B cell (primary cell): ENCODE measurements around the gene CPLX1. TPM values are rescaled to one million over a fixed set of nuclear protein-coding genes. Genes with fewer than 3 reads are reported as not detected.

ENCODE experiments used
- ATAC-seq: fragments of 200-7000 bp; cut with Tn5 transposase; one replicate; pipeline ENCODE4 v1.10.0; 2021; ENCODE audit warnings: low read depth, mild to moderate bottlenecking, moderate number of reproducible peaks, moderate library complexity
- CTCF ChIA-PET: fragments of 350-600 bp; sonication (Branson Sonifier 250); formaldehyde crosslinking; loops from one replicate; lab custom pipeline; 2021; ENCODE audit warnings: antibody characterized with exemption, inconsistent platforms; lab: Charles Lee
- POLR2A ChIA-PET: fragments of 350-600 bp; sonication (Branson Sonifier 250); formaldehyde crosslinking; loops from one replicate; lab custom pipeline; 2021; ENCODE audit warnings: antibody characterized with exemption; lab: Charles Lee
- DNase-seq: peaks from one replicate; pipeline ENCODE4 v3.0.0; 2013
- H2AFZ ChIP-seq: 2 replicates; pipeline ENCODE4 v1.6.1; 2012; ENCODE audit warnings: mild to moderate bottlenecking, low read depth, low read length; ENCODE audit not compliant: insufficient read depth, poor library complexity, severe bottlenecking
- H3K27ac ChIP-seq, 2 donors: 1 replicate in 1 of 2; 2 replicates in 1 of 2; pipeline ENCODE4 v1.5.1; 2012 to 2013; ENCODE audit warnings: low read length in 2 of 2, mild to moderate bottlenecking in 2 of 2, moderate library complexity in 1 of 2
- H3K27me3 ChIP-seq, 4 experiments: fragments of 200-600 bp in 1 of 4; sonication (generic) in 1 of 4; replicated peaks in 1 of 4; 1 replicate in 2 of 4; 2 replicates in 2 of 4; pipeline versions ENCODE4 v1.6.1 to v1.7.0; 2013 to 2016; ENCODE audit warnings: low read length in 3 of 4, mild to moderate bottlenecking in 2 of 4, mixed read lengths in 1 of 4, moderate library complexity in 1 of 4; ENCODE audit not compliant: insufficient read depth in 4 of 4, control insufficient read depth in 3 of 4; ENCODE audit errors: control extremely low read depth in 1 of 4
- H3K36me3 ChIP-seq, 2 experiments: replicated peaks in 1 of 2; 1 replicate in 1 of 2; 2 replicates in 1 of 2; pipeline versions ENCODE4 v1.6.1 to v1.7.1; 2013; ENCODE audit warnings: low read length in 1 of 2; ENCODE audit not compliant: insufficient read depth in 2 of 2, control insufficient read depth in 1 of 2; ENCODE audit errors: control extremely low read depth in 1 of 2, extremely low read depth in 1 of 2
- H3K4me1 ChIP-seq, 2 donors: fragments of 200-600 bp in 1 of 2; sonication (generic) in 1 of 2; 1 replicate in 1 of 2; 2 replicates in 1 of 2; pipeline versions ENCODE4 v1.5.1 to v1.6.1; 2013 to 2017; ENCODE audit warnings: low read length in 2 of 2; ENCODE audit not compliant: control insufficient read depth in 2 of 2, insufficient read depth in 2 of 2
- H3K4me2 ChIP-seq: replicated peaks from 2 replicates; pipeline ENCODE3; 2012; ENCODE audit warnings: mild to moderate bottlenecking, low read depth, low read length; ENCODE audit not compliant: poor library complexity, severe bottlenecking
- H3K4me3 ChIP-seq, 5 experiments: fragments of 200-600 bp in 1 of 5; sonication (generic) in 1 of 5; 1 replicate in 3 of 5; 2 replicates in 2 of 5; pipeline versions ENCODE4 v1.5.1 to v1.7.0; 2011 to 2016; ENCODE audit warnings: low read length in 4 of 5, mild to moderate bottlenecking in 4 of 5, low read depth in 2 of 5, control low read depth in 1 of 5, moderate library complexity in 1 of 5; ENCODE audit not compliant: insufficient read depth in 1 of 5; ENCODE audit errors: control extremely low read depth in 1 of 5, extremely low read depth in 1 of 5
- H3K79me2 ChIP-seq: fragments of 200-600 bp; sonication (generic); one replicate; pipeline ENCODE4 v1.6.0; 2016; ENCODE audit warnings: low read length; ENCODE audit not compliant: control insufficient read depth, insufficient read depth
- H3K9ac ChIP-seq: fragments of 200-600 bp; sonication (generic); 2 replicates; pipeline ENCODE4 v1.6.1; 2017; ENCODE audit warnings: mild to moderate bottlenecking, low read length, moderate library complexity
- H3K9me3 ChIP-seq, 3 donors: one replicate each; pipeline versions ENCODE4 v1.6.1 to v1.7.1; 2013; ENCODE audit warnings: low read length in 2 of 3; ENCODE audit not compliant: control insufficient read depth in 2 of 3, insufficient read depth in 1 of 3; ENCODE audit errors: control extremely low read depth in 1 of 3
- H4K20me1 ChIP-seq: 2 replicates; pipeline ENCODE4 v1.6.0; 2012; ENCODE audit warnings: mild to moderate bottlenecking, low read length; ENCODE audit not compliant: insufficient read depth, control insufficient read depth, poor library complexity, severe bottlenecking
- H3K27ac Mint-ChIP-seq: one replicate; pipeline ENCODE4 v1.8.0; 2021; ENCODE audit warnings: mixed read lengths
- H3K27me3 Mint-ChIP-seq: one replicate; pipeline ENCODE4 v1.8.0; 2021; ENCODE audit warnings: mixed read lengths
- H3K4me1 Mint-ChIP-seq: one replicate; pipeline ENCODE4 v1.8.0; 2021; ENCODE audit warnings: mixed read lengths
- H3K4me3 Mint-ChIP-seq: one replicate; pipeline ENCODE4 v1.8.0; 2021; ENCODE audit warnings: mixed read lengths
- H3K9me3 Mint-ChIP-seq: one replicate; pipeline ENCODE4 v1.8.0; 2022; ENCODE audit warnings: mixed read lengths; ENCODE audit not compliant: insufficient read depth
- CTCF ChIP-seq: fragments of 200-600 bp; IDR thresholded peaks from one replicate; pipeline ENCODE4 v1.8.0; 2022; ENCODE audit warnings: antibody characterized with exemption, mild to moderate bottlenecking
- EZH2 ChIP-seq: IDR thresholded peaks from 2 replicates; pipeline ENCODE4 v1.6.1; 2012; ENCODE audit warnings: borderline replicate concordance, low read depth, mild to moderate bottlenecking, moderate library complexity, low read length; ENCODE audit not compliant: insufficient read depth, poor library complexity, severe bottlenecking
- WGBS: methylation state at CpG from one replicate; pipeline ENCODE4 v1.1.5; 2013; ENCODE audit warnings: missing lambda C conversion rate; ENCODE audit not compliant: insufficient coverage; 5-methylcytosine and 5-hydroxymethylcytosine counted together
- intact Hi-C: fragments of 100-400 bp; cut with micrococcal nuclease; formaldehyde crosslinking; loops from one replicate; pipeline ENCODE4 v1.10.0; 2022
- polyA plus RNA-seq: library from polyadenylated mRNA; depleted of rRNA; stranded (reverse); fragments of >200 nt; gene quantifications from 2 replicates; pipeline ENCODE4 v1.2.3, GENCODE V29; 2012
- total RNA-seq, 2 donors: library from RNA; stranded (reverse); fragments of 120-200 nt in 1 of 2; gene quantifications; 1 replicate in 1 of 2; 2 replicates in 1 of 2; pipeline versions ENCODE4 v1.2.3 to v1.2.4, GENCODE V29; 2013 to 2022

Gene CPLX1
- total and polyA plus RNA-seq, 2 donors (not counting 1 experiment from before 2014, with no cell fraction given) = not detected

GRCh38 chr4:791252-791897, 34.6 kb downstream of the CPLX1 start:
- ChIA-PET POLR2A (interaction anchor here (0.9 kb wide), 1 partner anchor 95 kb away, joined by 7 read pairs; no protein-coding TSS in a partner anchor), CTCF (no interaction called here)
- WGBS = 64% methylated on average over 23 of the region's 29 CpGs
- peaks cover 0 to 71% (median 34%) of the 10 kb centered on the region in 4 experiments for H3K27me3 ChIP-seq
- no peak overlapping the region for H3K9ac ChIP-seq
- no peaks in the 10 kb centered on the region for H3K9me3 Mint-ChIP-seq
- DNase-seq (no peak), ATAC-seq (no peak)
- intact Hi-C loops = no loop called here
- peak overlapping the region; percentile 44 for H3K4me2 ChIP-seq
- H2AFZ ChIP-seq = no peak overlapping the region
- H3K79me2 ChIP-seq = no peaks in the 10 kb centered on the region
- H3K9me3 ChIP-seq = peaks cover 0 to 9% (median 0%) of the 10 kb centered on the region in 3 donors
- H4K20me1 ChIP-seq = no peaks in the 10 kb centered on the region
- H3K27me3 Mint-ChIP-seq = peaks cover 38% of the 10 kb centered on the region
- H3K27ac ChIP-seq = no peak overlapping the region
- no peaks in the 10 kb centered on the region for H3K36me3 ChIP-seq
- H3K27ac Mint-ChIP-seq = no peak overlapping the region
- H3K4me1 ChIP-seq = peaks cover 39 to 40% of the 10 kb centered on the region in 2 donors
- TF ChIP-seq CTCF (no peak), EZH2 (no peak)
- H3K4me1 Mint-ChIP-seq = peaks cover 27% of the 10 kb centered on the region
- no peak overlapping the region for H3K4me3 ChIP-seq
- no peak overlapping the region for H3K4me3 Mint-ChIP-seq

- Histone ChIP-seq H3K9ac (no peak overlapping the region), H3K9me3 (peaks cover 0 to 11% (median 0%) of the 10 kb centered on the region in 3 donors), H4K20me1 (no peaks in the 10 kb centered on the region), H3K4me1 (peaks cover 45 to 46% of the 10 kb centered on the region in 2 donors), H3K27ac (no peak overlapping the region), H2AFZ (no peak overlapping the region), H3K4me2 (no peak overlapping the region), H3K79me2 (no peaks in the 10 kb centered on the region), H3K4me3 (no peak overlapping the region), H3K27me3 (peaks cover 0 to 68% (median 31%) of the 10 kb centered on the region in 4 experiments), H3K36me3 (no peaks in the 10 kb centered on the region)
- Mint-ChIP-seq H3K4me3 (no peak overlapping the region), H3K27ac (no peak overlapping the region), H3K9me3 (no peaks in the 10 kb centered on the region), H3K4me1 (peaks cover 29% of the 10 kb centered on the region), H3K27me3 (peaks cover 40% of the 10 kb centered on the region)
- POLR2A ChIA-PET = interaction anchor here (0.9 kb wide), 1 partner anchor 94 kb away, joined by 7 read pairs; no protein-coding TSS in a partner anchor
- no peak for ATAC-seq
- CTCF ChIA-PET = no interaction called here
- WGBS = 83% methylated on average over 8 of the region's 8 CpGs
- intact Hi-C loops = no loop called here
- DNase-seq = no peak
- no peak for TF ChIP-seq EZH2
Measured at GRCh38 chr4:790466-790820, 35.5 kb downstream of the CPLX1 start.
